HepG2 (cell line): ENCODE results near the gene LAPTM4A. TPM values are rescaled to one million over a fixed set of nuclear protein-coding genes. Genes with fewer than 3 reads are reported as not detected.

Experiments used
- ARNT2 ChIP-seq: sonication (generic); formaldehyde crosslinking; IDR thresholded peaks from 2 replicates; pipeline ENCODE4 v1.8.0; 2022; ENCODE audit warnings: mild to moderate bottlenecking, low read depth, missing genetic modification reagents, moderate library complexity
- BRD4 ChIP-seq: sonication (generic); formaldehyde crosslinking; IDR thresholded peaks from 2 replicates; pipeline ENCODE4 v1.4.0; 2020; ENCODE audit warnings: missing genetic modification reagents
- CCDC6 ChIP-seq: sonication (generic); formaldehyde crosslinking; IDR thresholded peaks from 2 replicates; pipeline ENCODE4 v1.8.1; 2022; ENCODE audit warnings: mild to moderate bottlenecking, missing genetic modification reagents, moderate library complexity
- MLLT10 ChIP-seq: sonication (generic); formaldehyde crosslinking; IDR thresholded peaks from 2 replicates; pipeline ENCODE4 v1.4.0; 2020; ENCODE audit warnings: missing genetic modification reagents
- PITX1 ChIP-seq: sonication (generic); formaldehyde crosslinking; IDR thresholded peaks from 2 replicates; pipeline ENCODE4 v1.5.1; 2020; ENCODE audit warnings: mild to moderate bottlenecking, missing genetic modification reagents
- RXRA ChIP-seq: sonication (generic); formaldehyde crosslinking; IDR thresholded peaks from 2 replicates; pipeline ENCODE4 v1.5.1; 2020; ENCODE audit warnings: missing genetic modification reagents
- SIN3A ChIP-seq: IDR thresholded peaks from 2 replicates; pipeline ENCODE4 v1.6.1; 2011; ENCODE audit warnings: low read depth, mild to moderate bottlenecking, control low read depth, low read length, borderline replicate concordance
- TGIF2 ChIP-seq: IDR thresholded peaks from 2 replicates; pipeline ENCODE4 v1.6.1; 2016; ENCODE audit warnings: control low read depth, missing compliant biosample characterization
- ZFX ChIP-seq: sonication (generic); formaldehyde crosslinking; IDR thresholded peaks from 2 replicates; pipeline ENCODE4 v1.4.0; 2020; ENCODE audit warnings: mild to moderate bottlenecking, low read depth, missing genetic modification reagents, moderate library complexity
- ZFY ChIP-seq: sonication (generic); formaldehyde crosslinking; IDR thresholded peaks from 2 replicates; pipeline ENCODE4 v1.4.0; 2020; ENCODE audit warnings: missing genetic modification reagents
- polyA plus RNA-seq, 8 experiments: library from polyadenylated mRNA; depleted of rRNA in 3 of 8; stranded (reverse) in 7 of 8; unstranded in 1 of 8; fragments of >200 nt; fragmentation: Illumina TruSeq in 4 of 8; extraction: Trizol in 4 of 8; gene quantifications; 2 replicates each; pipeline versions ENCODE4 v1.2.1 to v1.2.3, GENCODE V29; 2011 to 2016; ENCODE audit warnings: low read depth in 4 of 8, missing spikeins in 1 of 8, mixed read lengths in 1 of 8; ENCODE audit not compliant: insufficient read depth in 1 of 8
- total RNA-seq, 5 experiments: library from RNA; depleted of rRNA; stranded (reverse); fragments of >200 nt; fragmentation: Illumina TruSeq; extraction: Trizol; gene quantifications; 2 replicates each; pipeline ENCODE4 v1.2.3, GENCODE V29; 2016; ENCODE audit warnings: low read depth in 1 of 5
- TF ChIP-seq, protein P1 (sequence below): IDR thresholded peaks from 2 replicates; pipeline ENCODE4 v1.6.1; 2016; ENCODE audit warnings: low read depth
- TF ChIP-seq, protein P2 (sequence below): sonication (generic); formaldehyde crosslinking; IDR thresholded peaks from 2 replicates; pipeline ENCODE4 v1.8.1; 2023; ENCODE audit warnings: mild to moderate bottlenecking, missing genetic modification reagents
- TF ChIP-seq, protein P3 (sequence below): sonication (generic); formaldehyde crosslinking; IDR thresholded peaks from 2 replicates; pipeline ENCODE4 v1.4.0; 2020; ENCODE audit warnings: mild to moderate bottlenecking, low read depth, missing genetic modification reagents
- TF ChIP-seq, protein P4 (sequence below): sonication (generic); formaldehyde crosslinking; IDR thresholded peaks from 2 replicates; pipeline ENCODE4 v1.5.1; 2020; ENCODE audit warnings: mild to moderate bottlenecking, missing genetic modification reagents, moderate library complexity
- TF ChIP-seq, protein P5 (sequence below): sonication (generic); formaldehyde crosslinking; IDR thresholded peaks from 2 replicates; pipeline ENCODE4 v1.4.0; 2020; ENCODE audit warnings: missing genetic modification reagents
- TF ChIP-seq, protein P6 (sequence below): sonication (generic); formaldehyde crosslinking; IDR thresholded peaks from 2 replicates; pipeline ENCODE4 v1.8.1; 2022; ENCODE audit warnings: low read depth, mild to moderate bottlenecking, missing genetic modification reagents

LAPTM4A gene
- total and polyA plus RNA-seq, 2 of the 13 experiments (the other 11 are each of a cell fraction or from before 2014, with no cell fraction given) = 116 to 558 TPM

DNA sequence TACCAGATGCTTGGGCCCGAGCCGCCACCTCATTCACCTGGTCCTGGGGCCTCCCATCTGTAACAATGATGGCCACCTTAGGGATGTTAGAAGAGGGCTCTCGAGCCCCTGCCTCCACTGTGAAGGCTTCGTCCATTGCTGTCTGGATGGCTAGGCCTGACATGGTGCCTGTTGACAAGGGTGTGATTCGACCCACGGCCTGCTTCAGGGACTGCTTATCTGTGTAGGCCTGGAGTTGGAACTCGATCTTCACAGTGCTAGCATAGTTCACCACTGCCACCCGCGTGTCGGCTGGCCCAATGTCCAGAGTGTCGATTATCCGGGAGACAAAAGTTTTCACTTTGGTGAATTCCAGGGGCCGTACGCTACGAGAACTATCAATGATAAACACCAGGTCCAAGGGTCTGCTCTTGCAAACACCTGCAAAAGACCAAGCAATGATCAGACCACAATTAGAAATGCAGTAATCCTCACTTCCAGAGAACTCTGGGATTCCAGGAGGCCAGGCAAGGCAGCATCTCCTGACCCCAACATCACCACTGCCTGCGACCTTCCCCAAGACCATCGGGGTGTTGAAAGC is 45.4 kb downstream of the LAPTM4A start (continued):
- TF ChIP-seq SIN3A (no peak), ZFY (CRISPR knock-in tag) (peak; percentile 65), RXRA (CRISPR knock-in tag) (no peak), ZFX (CRISPR knock-in tag) (peak; percentile 57), ARNT2 (CRISPR knock-in tag) (0 out of 2 replicates have a peak, but pooled peaks have one; percentile 12), CCDC6 (CRISPR knock-in tag) (peak; percentile 17; the same call in 1 of the 2 replicates), PITX1 (CRISPR knock-in tag) (0 out of 2 replicates have a peak, but pooled peaks have one; percentile 16), BRD4 (CRISPR knock-in tag) (0 out of 2 replicates have a peak, but pooled peaks have one; percentile 22), TGIF2 (CRISPR knock-in tag) (no peak), MLLT10 (CRISPR knock-in tag) (0 out of 2 replicates have a peak, but pooled peaks have one; percentile 16)
- TF ChIP-seq, protein P1, sequence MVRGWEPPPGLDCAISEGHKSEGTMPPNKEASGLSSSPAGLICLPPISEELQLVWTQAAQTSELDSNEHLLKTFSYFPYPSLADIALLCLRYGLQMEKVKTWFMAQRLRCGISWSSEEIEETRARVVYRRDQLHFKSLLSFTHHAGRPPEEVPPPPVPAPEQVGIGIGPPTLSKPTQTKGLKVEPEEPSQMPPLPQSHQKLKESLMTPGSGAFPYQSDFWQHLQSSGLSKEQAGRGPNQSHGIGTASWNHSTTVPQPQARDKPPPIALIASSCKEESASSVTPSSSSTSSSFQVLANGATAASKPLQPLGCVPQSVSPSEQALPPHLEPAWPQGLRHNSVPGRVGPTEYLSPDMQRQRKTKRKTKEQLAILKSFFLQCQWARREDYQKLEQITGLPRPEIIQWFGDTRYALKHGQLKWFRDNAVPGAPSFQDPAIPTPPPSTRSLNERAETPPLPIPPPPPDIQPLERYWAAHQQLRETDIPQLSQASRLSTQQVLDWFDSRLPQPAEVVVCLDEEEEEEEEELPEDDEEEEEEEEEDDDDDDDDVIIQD = peak; percentile 55; the same call in 1 of the 2 replicates
- TF ChIP-seq, protein P2, sequence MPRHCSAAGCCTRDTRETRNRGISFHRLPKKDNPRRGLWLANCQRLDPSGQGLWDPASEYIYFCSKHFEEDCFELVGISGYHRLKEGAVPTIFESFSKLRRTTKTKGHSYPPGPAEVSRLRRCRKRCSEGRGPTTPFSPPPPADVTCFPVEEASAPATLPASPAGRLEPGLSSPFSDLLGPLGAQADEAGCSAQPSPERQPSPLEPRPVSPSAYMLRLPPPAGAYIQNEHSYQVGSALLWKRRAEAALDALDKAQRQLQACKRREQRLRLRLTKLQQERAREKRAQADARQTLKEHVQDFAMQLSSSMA (CRISPR knock-in tag) = peak; percentile 46; the same call in 1 of the 2 replicates
- TF ChIP-seq, protein P3, sequence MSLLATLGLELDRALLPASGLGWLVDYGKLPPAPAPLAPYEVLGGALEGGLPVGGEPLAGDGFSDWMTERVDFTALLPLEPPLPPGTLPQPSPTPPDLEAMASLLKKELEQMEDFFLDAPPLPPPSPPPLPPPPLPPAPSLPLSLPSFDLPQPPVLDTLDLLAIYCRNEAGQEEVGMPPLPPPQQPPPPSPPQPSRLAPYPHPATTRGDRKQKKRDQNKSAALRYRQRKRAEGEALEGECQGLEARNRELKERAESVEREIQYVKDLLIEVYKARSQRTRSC (CRISPR knock-in tag) = no peak
- TF ChIP-seq, protein P4, sequence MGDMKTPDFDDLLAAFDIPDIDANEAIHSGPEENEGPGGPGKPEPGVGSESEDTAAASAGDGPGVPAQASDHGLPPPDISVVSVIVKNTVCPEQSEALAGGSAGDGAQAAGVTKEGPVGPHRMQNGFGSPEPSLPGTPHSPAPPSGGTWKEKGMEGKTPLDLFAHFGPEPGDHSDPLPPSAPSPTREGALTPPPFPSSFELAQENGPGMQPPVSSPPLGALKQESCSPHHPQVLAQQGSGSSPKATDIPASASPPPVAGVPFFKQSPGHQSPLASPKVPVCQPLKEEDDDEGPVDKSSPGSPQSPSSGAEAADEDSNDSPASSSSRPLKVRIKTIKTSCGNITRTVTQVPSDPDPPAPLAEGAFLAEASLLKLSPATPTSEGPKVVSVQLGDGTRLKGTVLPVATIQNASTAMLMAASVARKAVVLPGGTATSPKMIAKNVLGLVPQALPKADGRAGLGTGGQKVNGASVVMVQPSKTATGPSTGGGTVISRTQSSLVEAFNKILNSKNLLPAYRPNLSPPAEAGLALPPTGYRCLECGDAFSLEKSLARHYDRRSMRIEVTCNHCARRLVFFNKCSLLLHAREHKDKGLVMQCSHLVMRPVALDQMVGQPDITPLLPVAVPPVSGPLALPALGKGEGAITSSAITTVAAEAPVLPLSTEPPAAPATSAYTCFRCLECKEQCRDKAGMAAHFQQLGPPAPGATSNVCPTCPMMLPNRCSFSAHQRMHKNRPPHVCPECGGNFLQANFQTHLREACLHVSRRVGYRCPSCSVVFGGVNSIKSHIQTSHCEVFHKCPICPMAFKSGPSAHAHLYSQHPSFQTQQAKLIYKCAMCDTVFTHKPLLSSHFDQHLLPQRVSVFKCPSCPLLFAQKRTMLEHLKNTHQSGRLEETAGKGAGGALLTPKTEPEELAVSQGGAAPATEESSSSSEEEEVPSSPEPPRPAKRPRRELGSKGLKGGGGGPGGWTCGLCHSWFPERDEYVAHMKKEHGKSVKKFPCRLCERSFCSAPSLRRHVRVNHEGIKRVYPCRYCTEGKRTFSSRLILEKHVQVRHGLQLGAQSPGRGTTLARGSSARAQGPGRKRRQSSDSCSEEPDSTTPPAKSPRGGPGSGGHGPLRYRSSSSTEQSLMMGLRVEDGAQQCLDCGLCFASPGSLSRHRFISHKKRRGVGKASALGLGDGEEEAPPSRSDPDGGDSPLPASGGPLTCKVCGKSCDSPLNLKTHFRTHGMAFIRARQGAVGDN (CRISPR knock-in tag) = peak; percentile 96
- TF ChIP-seq, protein P5, sequence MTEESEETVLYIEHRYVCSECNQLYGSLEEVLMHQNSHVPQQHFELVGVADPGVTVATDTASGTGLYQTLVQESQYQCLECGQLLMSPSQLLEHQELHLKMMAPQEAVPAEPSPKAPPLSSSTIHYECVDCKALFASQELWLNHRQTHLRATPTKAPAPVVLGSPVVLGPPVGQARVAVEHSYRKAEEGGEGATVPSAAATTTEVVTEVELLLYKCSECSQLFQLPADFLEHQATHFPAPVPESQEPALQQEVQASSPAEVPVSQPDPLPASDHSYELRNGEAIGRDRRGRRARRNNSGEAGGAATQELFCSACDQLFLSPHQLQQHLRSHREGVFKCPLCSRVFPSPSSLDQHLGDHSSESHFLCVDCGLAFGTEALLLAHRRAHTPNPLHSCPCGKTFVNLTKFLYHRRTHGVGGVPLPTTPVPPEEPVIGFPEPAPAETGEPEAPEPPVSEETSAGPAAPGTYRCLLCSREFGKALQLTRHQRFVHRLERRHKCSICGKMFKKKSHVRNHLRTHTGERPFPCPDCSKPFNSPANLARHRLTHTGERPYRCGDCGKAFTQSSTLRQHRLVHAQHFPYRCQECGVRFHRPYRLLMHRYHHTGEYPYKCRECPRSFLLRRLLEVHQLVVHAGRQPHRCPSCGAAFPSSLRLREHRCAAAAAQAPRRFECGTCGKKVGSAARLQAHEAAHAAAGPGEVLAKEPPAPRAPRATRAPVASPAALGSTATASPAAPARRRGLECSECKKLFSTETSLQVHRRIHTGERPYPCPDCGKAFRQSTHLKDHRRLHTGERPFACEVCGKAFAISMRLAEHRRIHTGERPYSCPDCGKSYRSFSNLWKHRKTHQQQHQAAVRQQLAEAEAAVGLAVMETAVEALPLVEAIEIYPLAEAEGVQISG (CRISPR knock-in tag) = peak; percentile 25; the same call in 1 of the 2 replicates
- TF ChIP-seq, protein P6, sequence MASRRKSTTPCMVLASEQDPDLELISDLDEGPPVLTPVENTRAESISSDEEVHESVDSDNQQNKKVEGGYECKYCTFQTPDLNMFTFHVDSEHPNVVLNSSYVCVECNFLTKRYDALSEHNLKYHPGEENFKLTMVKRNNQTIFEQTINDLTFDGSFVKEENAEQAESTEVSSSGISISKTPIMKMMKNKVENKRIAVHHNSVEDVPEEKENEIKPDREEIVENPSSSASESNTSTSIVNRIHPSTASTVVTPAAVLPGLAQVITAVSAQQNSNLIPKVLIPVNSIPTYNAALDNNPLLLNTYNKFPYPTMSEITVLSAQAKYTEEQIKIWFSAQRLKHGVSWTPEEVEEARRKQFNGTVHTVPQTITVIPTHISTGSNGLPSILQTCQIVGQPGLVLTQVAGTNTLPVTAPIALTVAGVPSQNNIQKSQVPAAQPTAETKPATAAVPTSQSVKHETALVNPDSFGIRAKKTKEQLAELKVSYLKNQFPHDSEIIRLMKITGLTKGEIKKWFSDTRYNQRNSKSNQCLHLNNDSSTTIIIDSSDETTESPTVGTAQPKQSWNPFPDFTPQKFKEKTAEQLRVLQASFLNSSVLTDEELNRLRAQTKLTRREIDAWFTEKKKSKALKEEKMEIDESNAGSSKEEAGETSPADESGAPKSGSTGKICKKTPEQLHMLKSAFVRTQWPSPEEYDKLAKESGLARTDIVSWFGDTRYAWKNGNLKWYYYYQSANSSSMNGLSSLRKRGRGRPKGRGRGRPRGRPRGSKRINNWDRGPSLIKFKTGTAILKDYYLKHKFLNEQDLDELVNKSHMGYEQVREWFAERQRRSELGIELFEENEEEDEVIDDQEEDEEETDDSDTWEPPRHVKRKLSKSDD (CRISPR knock-in tag) = 0 out of 2 replicates have a peak, but pooled peaks have one; percentile 9
